Astrocyte of the cerebellum (primary cell): ENCODE measurements around the gene PPM1G.
A peak's percentile ranks its signal among the peaks of the same experiment; 100 is the strongest.

Experiments used
- DNase-seq: peaks from one replicate; pipeline ENCODE4 v3.0.0-alpha.2; 2011; ENCODE audit warnings: low read depth
- H3K4me3 ChIP-seq: 2 replicates; pipeline ENCODE4 v1.5.1; 2011; ENCODE audit warnings: mild to moderate bottlenecking, low read depth, low read length, moderate library complexity
- in situ Hi-C: cut with HindIII; loops from 2 replicates; pipeline ENCODE4 v1.10.0; 2017; ENCODE audit warnings: low sequenced_read_pairs
- TF ChIP-seq, protein P1 (sequence below): IDR thresholded peaks from 2 replicates; pipeline ENCODE4 v1.5.1; 2012; ENCODE audit warnings: low read length, low read depth, moderate library complexity, mild to moderate bottlenecking; ENCODE audit errors: missing control alignments

PPM1G gene

DNA sequence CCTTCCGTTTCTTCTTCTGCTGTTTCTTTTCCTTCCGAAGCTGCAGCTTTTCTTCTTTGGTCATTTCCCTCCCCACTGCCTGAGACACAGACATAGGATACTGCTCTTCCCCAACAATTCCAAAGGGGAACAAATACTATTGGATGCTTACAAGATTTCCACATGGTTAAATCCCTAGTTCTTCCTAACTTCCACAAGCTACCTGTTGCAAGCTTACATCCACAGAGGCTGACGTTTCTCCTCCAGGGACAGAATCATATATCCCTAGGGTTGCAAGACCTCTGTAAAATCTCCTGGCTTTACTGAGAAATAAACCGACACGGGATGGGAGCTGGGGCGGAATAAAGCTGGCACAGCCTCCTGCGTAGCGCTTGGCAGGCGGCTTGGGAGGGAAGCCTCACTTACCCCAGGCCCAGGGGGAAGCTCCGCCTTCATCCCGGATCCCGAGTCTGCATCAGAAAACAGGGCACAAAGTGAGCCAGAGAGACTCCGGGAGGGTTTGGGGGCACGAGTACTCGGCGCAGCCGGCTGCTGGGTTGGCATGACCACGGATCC lies 39.8 kb downstream of the PPM1G start:
- no peak for DNase-seq
- peak overlapping the region; percentile 96 for H3K4me3 ChIP-seq
- in situ Hi-C loops = no loop called here
- TF ChIP-seq, protein P1, sequence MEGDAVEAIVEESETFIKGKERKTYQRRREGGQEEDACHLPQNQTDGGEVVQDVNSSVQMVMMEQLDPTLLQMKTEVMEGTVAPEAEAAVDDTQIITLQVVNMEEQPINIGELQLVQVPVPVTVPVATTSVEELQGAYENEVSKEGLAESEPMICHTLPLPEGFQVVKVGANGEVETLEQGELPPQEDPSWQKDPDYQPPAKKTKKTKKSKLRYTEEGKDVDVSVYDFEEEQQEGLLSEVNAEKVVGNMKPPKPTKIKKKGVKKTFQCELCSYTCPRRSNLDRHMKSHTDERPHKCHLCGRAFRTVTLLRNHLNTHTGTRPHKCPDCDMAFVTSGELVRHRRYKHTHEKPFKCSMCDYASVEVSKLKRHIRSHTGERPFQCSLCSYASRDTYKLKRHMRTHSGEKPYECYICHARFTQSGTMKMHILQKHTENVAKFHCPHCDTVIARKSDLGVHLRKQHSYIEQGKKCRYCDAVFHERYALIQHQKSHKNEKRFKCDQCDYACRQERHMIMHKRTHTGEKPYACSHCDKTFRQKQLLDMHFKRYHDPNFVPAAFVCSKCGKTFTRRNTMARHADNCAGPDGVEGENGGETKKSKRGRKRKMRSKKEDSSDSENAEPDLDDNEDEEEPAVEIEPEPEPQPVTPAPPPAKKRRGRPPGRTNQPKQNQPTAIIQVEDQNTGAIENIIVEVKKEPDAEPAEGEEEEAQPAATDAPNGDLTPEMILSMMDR = no peak

DNA sequence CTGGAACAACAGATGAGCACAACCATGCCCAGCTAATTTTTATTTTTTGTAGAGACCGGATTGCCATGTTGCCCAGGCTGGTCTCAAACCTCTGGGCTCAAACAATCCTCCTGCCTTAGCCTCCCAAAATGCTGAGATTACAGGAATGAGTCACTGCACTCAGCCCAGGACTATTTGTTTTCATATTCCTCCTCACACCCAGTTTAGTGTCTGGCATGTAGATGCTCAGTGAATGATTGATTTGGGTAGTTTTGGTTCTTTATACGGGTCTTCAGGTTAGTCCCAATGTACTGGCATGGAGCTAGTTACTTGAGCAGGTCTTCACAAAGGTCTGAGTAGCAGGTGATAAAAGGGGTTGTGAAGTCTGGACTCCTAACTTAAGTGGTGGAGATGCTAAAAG lies 45.5 kb downstream of the PPM1G start:
- TF ChIP-seq, protein P1 = no peak
- in situ Hi-C loops = no loop called here
- DNase-seq = no peak
- no peak overlapping the region for H3K4me3 ChIP-seq

DNA sequence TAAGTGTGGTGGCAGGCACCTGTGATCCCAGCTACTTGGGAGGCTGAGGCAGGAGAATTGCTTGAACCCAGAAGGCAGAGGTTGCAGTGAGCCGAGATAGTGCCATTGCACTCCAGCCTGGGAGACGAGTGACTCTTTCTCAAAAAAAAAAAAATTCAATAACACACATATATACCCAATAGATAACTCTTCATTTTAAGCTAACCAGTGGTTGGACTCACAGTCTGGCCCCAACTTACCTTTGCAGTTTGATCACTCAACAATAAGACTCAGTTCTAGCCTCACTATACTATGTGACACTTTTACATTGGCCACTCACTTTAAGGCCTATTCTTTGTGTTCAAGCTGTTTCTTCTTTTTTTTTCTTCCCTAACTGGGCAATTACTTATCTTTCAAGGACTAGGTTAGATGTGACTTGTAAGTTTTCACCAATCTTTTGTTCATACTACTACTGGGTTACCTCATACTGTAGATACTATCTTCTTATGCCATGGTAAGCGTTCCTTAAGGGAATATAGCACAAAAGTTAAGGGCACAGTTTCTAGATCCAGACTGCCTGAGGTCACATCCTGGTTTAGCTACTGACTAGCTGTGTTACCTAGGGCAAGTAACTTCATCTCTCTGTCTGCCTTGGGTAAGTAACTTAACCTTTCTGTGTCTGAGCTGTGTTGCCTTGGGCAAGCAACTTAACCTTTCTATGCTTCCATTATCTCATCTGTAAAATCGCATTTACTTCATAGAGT lies 46.5 kb downstream of the PPM1G start:
- in situ Hi-C loops = no loop called here
- TF ChIP-seq, protein P1 = no peak
- DNase-seq = no peak
- no peak overlapping the region for H3K4me3 ChIP-seq

DNA sequence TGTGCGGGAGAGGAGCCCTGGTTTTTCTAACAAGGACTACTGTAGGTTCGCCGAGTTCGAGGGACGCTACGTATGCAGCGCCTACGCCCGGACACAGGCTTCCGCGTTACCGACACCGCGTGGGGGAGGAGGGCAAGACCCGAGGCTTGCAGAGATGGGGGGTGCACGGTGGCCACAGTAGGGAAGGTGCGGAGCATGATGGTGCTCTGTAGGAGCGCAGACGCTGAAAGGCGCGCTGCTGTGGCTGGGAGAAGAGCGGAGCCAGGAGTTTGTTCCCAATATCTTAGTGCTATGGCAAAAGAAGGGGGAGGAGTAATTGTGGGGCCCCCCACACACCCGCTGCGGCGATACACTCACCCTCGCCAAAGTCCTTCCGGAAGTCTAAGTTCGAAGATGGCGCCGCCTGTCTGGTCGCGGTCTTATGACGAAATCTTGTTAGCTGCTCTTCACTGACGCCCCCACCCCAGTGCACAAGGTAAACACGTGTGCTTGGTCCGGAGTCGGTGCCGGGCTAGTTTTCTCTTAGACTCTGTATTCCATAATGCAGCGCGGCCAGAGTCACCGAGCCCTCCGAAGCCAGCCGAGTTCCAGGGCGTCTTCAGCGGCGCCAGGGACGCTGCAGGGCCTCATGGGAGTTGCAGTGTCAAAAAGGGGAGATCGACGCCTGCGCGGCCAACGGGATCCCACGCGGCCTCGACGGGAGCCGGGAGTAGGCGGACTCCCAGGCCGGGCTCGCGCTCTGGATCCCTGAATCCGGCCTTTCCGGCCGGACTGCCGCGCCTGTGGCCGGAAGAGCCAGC lies 52.8 kb downstream of the PPM1G start, which contains the start of gene GTF3C2:
GTF3C2 (minus strand) TSS at position 383 of the 800 bp plus-strand sequence. CDS start 13,210 bp downstream, outside the sequence.
- in situ Hi-C loops = no loop called here
- TF ChIP-seq, protein P1 = no peak
- DNase-seq = peak; percentile 98
- peak within 1 kb of the TSS; percentile 99 for H3K4me3 ChIP-seq

DNA sequence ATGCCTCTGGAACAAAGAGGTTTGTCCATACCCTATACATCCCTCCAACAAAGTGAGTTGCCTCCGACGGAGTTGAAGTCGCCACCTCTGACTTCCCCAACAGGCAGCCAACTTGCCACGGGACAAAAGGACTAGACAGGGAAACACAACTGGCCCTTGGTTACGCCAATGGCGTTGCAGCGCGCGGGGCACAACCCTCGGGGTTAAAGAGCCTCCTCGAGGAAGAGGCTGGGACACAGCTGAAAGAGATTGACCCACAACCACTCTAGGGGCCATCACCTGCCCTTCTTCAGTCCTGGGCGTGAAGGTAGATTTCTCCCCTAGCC lies 53.4 kb downstream of the PPM1G start:
- in situ Hi-C loops = no loop called here
- no peak for DNase-seq
- TF ChIP-seq, protein P1 = no peak
- peak overlapping the region; percentile 99 for H3K4me3 ChIP-seq

DNA sequence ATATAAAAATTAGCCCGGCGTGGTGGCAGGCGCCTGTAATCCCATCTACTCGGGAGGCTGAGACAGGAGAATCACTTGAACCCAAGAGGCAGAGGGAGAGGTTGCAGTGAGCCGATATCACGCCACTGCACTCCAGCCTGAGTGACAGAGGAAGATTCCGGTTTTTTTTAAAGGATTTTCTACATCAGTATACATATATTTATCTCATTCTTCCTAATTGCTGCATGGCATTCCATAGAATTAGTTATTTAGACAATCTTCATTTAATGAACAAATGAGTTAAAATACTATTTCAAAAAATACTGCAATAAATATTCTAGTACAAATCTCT lies 54.8 kb downstream of the PPM1G start:
- in situ Hi-C loops = no loop called here
- no peak overlapping the region for H3K4me3 ChIP-seq
- DNase-seq = no peak
- TF ChIP-seq, protein P1 = no peak
